Body of pancreas (tissue), 4 donors: ENCODE measurements around the gene CPNE2. TPM values are rescaled to one million over a fixed set of nuclear protein-coding genes. Genes with fewer than 3 reads are reported as not detected.

Source experiments
- ATAC-seq: fragments of 150-250 bp; one replicate; pipeline ENCODE4 v1.9.1; 2016
- DNase-seq, 4 donors: peaks; one replicate each; pipeline ENCODE4 v3.0.0-alpha.2; 2019
- H3K27ac ChIP-seq, 4 donors: fragments of 200-600 bp; sonication (generic); 1 replicate in 3 of 4; 2 replicates in 1 of 4; pipeline versions ENCODE4 v1.5.1 to v1.6.1; 2016 to 2019; ENCODE audit warnings: mild to moderate bottlenecking in 1 of 4, mixed read lengths in 1 of 4, moderate library complexity in 1 of 4
- H3K27me3 ChIP-seq, 2 donors: fragments of 200-600 bp; sonication (generic); one replicate each; pipeline ENCODE4 v1.6.0; 2016; ENCODE audit warnings: mild to moderate bottlenecking in 1 of 2
- H3K36me3 ChIP-seq, 2 donors: fragments of 200-600 bp; sonication (generic); replicated peaks in 1 of 2; 2 replicates each; pipeline ENCODE4 v1.5.1; 2016; ENCODE audit warnings: low read depth in 2 of 2; ENCODE audit not compliant: insufficient read depth in 1 of 2
- H3K4me1 ChIP-seq: fragments of 200-600 bp; sonication (generic); one replicate; pipeline ENCODE4 v1.6.0; 2016
- H3K4me3 ChIP-seq, 2 donors: fragments of 200-600 bp; sonication (generic); 1 replicate in 1 of 2; 2 replicates in 1 of 2; pipeline ENCODE4 v1.5.1; 2016 to 2019
- H3K9me3 ChIP-seq, 3 donors: fragments of 200-600 bp; sonication (generic); 1 replicate in 2 of 3; 2 replicates in 1 of 3; pipeline ENCODE4 v1.5.1; 2016
- CTCF ChIP-seq, 7 experiments: fragments of 450-650 bp in 4 of 7; fragments of 200-600 bp in 3 of 7; sonication (generic) in 3 of 7; IDR thresholded peaks; one replicate each; pipeline ENCODE4 v1.5.1; 2016 to 2019; ENCODE audit warnings: antibody characterized with exemption in 7 of 7
- POLR2A ChIP-seq, 3 donors: fragments of 450-650 bp; IDR thresholded peaks; one replicate each; pipeline ENCODE4 v1.6.1; 2016; ENCODE audit warnings: antibody characterized with exemption in 3 of 3, mild to moderate bottlenecking in 2 of 3
- WGBS, 2 donors: methylation state at CpG; one replicate each; pipeline ENCODE4 v1.1.5; 2017; 5-methylcytosine and 5-hydroxymethylcytosine counted together
- intact Hi-C: fragments of 100-400 bp; cut with DNase I; formaldehyde crosslinking; loops from one replicate; pipeline ENCODE4 v1.15.1; 2023
- total RNA-seq, 2 donors: library from RNA; depleted of rRNA; stranded (reverse); fragments of >200 nt; gene quantifications; one replicate each; pipeline ENCODE4 v1.1.0, GENCODE V29; 2016

CPNE2 gene
- total RNA-seq, 2 donors from 2014 or later: 8.8 to 16.5 TPM

- Histone ChIP-seq H3K36me3 (no peaks in the 10 kb centered on the region), H3K9me3 (no peaks in the 10 kb centered on the region), H3K27me3 (no peaks in the 10 kb centered on the region), H3K4me3 (no peak overlapping the region), H3K27ac (no peak overlapping the region), H3K4me1 (no peaks in the 10 kb centered on the region)
- TF ChIP-seq CTCF (IDR thresholded peaks at IDR 0.05): no peak
- TF ChIP-seq POLR2A (IDR thresholded peaks at IDR 0.05): no peak
- ATAC-seq (no peak), DNase-seq (no peak)
- intact Hi-C loops: no loop called here
- WGBS, 2 donors: 79 to 83% methylated on average over 16 of the region's 16 CpGs
Observed at GRCh38 chr16:57102888-57103851, 10.8 kb downstream of the CPNE2 start.

- H3K36me3 ChIP-seq: no peaks in the 10 kb centered on the region
- 67 to 69% methylated on average over 3 of the region's 3 CpGs for WGBS, 2 donors
- H3K27ac ChIP-seq: no peak overlapping the region
- intact Hi-C loops: no loop called here
- no peaks in the 10 kb centered on the region for H3K9me3 ChIP-seq
- H3K27me3 ChIP-seq: no peaks in the 10 kb centered on the region
- ATAC-seq: no peak
- TF ChIP-seq CTCF (IDR thresholded peaks at IDR 0.05): no peak
- no peak for TF ChIP-seq POLR2A (IDR thresholded peaks at IDR 0.05)
- H3K4me1 ChIP-seq: no peaks in the 10 kb centered on the region
- no peak overlapping the region for H3K4me3 ChIP-seq
- no peak for DNase-seq
Observed at GRCh38 chr16:57104706-57105105, 12.3 kb downstream of the CPNE2 start.

DNA sequence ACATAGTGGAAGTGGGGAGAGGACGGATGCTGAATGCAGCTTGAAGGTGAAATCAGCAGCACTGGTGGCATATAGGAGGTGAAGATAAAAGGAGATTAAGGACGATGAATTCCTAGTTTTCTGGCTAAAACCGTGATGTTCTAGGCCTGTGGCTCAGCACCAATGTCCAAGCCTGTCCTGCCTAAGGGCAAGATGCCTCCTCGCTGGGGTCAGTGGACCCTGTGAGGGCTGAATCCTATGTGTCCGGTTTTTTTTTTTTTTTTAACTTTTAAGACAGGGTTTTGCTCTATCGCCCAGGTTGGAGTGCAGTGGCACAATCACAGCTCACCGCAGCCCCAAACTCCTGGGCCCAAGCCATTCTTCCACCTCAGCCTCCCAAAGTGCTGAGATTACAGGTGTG, 12.8 kb downstream of the CPNE2 start:
- no peak for DNase-seq
- no peaks in the 10 kb centered on the region for H3K27me3 ChIP-seq
- no peaks in the 10 kb centered on the region for H3K4me1 ChIP-seq
- H3K27ac ChIP-seq: no peak overlapping the region
- TF ChIP-seq CTCF (IDR thresholded peaks at IDR 0.05): no peak
- no peak for TF ChIP-seq POLR2A (IDR thresholded peaks at IDR 0.05)
- 86 to 92% methylated on average over 7 of the region's 7 CpGs for WGBS, 2 donors
- no peak overlapping the region for H3K4me3 ChIP-seq
- no peaks in the 10 kb centered on the region for H3K9me3 ChIP-seq
- intact Hi-C loops: no loop called here
- H3K36me3 ChIP-seq: no peaks in the 10 kb centered on the region
- ATAC-seq: no peak

DNA sequence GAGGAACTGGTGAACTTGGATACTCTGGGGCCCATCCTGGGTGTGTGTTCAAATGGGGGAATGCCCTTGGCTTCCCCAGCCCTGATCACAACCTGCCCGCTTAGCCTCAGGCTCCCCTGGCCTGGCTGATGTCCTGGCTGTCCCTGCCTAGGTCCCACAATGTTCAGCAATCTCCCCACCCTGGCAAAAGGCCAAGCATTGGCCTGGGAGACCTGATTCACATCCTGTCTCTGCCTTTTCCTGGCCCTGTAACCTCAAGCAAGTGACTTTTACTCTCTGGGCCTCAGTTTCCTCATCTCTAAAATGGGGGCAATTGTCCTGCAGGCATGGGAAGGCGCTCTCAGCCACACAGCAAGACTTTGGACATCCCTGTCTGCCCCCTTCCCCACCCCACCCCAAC, 14.4 kb downstream of the CPNE2 start:
- 90 to 94% methylated on average over 2 of the region's 2 CpGs for WGBS, 2 donors
- Histone ChIP-seq H3K36me3 (no peaks in the 10 kb centered on the region), H3K9me3 (no peaks in the 10 kb centered on the region), H3K27me3 (no peaks in the 10 kb centered on the region), H3K27ac (no peak overlapping the region), H3K4me1 (no peaks in the 10 kb centered on the region), H3K4me3 (no peak overlapping the region)
- TF ChIP-seq POLR2A (IDR thresholded peaks at IDR 0.05): no peak
- no peak for TF ChIP-seq CTCF (IDR thresholded peaks at IDR 0.05)
- intact Hi-C loops: no loop called here
- ATAC-seq (no peak), DNase-seq (peak in 3 of 4 donors; percentile 20 to 35 (median 21))
